Pancreas (tissue), 10 donors: ENCODE results near the gene CLEC4M. TPM values are rescaled to one million over a fixed set of nuclear protein-coding genes. Genes with fewer than 3 reads are reported as not detected.

ENCODE experiments used
- ATAC-seq, 4 donors: fragments of 200-7000 bp; cut with Tn5 transposase; one replicate each; pipeline versions ENCODE4 v1.8.0 to v1.9.1; 2020; ENCODE audit warnings: mild to moderate bottlenecking in 4 of 4, moderate library complexity in 4 of 4
- DNase-seq, 6 donors: peaks; one replicate each; pipeline ENCODE4 v3.0.0-alpha.2; 2020
- FAIRE-seq: peaks from 2 replicates; lab custom pipeline; 2012; peaks lifted over from hg19 to GRCh38; lab: Jason Lieb, UNC
- H3K27ac ChIP-seq, 4 donors: fragments of 200-600 bp; sonication (generic); 1 replicate in 3 of 4; 2 replicates in 1 of 4; pipeline versions ENCODE4 v1.5.0 to v1.8.0; 2020
- H3K27me3 ChIP-seq, 4 donors: fragments of 200-600 bp; one replicate each; pipeline ENCODE4 v1.8.0; 2021
- H3K36me3 ChIP-seq, 3 donors: fragments of 200-600 bp; sonication (generic) in 1 of 3; one replicate each; pipeline versions ENCODE4 v1.5.0 to v1.8.0; 2020 to 2021
- H3K4me1 ChIP-seq, 3 donors: fragments of 200-600 bp; one replicate each; pipeline ENCODE4 v1.8.0; 2021
- H3K4me3 ChIP-seq, 4 donors: fragments of 200-600 bp; sonication (generic) in 2 of 4; one replicate each; pipeline versions ENCODE4 v1.5.0 to v1.8.0; 2020 to 2021
- H3K9me3 ChIP-seq, 4 donors: fragments of 200-600 bp; one replicate each; pipeline ENCODE4 v1.8.0; 2021
- WGBS, 2 donors: extraction: QIAGEN DNeasy Blood & Tissue Kit; methylation state at CpG; one replicate each; pipeline ENCODE4 v1.1.7; 2013; 5-methylcytosine and 5-hydroxymethylcytosine counted together
- intact Hi-C, 3 donors: fragments of 100-400 bp; cut with DNase I; formaldehyde crosslinking; loops; one replicate each; pipeline versions ENCODE4 v1.11.1 to v1.14.2; 2022
- polyA plus RNA-seq, 2 donors: library from polyadenylated mRNA; stranded (reverse); fragments of 200-250 nt; gene quantifications; one replicate each; pipeline ENCODE4 v1.2.3, GENCODE V29; 2013
- total RNA-seq, 6 donors: library from RNA; stranded (reverse); fragmentation: NEBNext Ultra II Directional in 4 of 6; extraction: Animal tissue kit (Norgen Biotek cat#: 25700) in 4 of 6; gene quantifications; one replicate each; pipeline versions ENCODE4 v1.2.1 to v1.2.4, GENCODE V29; 2021 to 2023
- TF ChIP-seq, protein P1 (sequence below), 4 donors: fragments of 200-600 bp; sonication (generic) in 3 of 4; IDR thresholded peaks; one replicate each; pipeline versions ENCODE4 v1.5.0 to v1.8.0; 2021; ENCODE audit warnings: antibody characterized with exemption in 4 of 4
- donor health status: healthy with polysubstance abuse.
- donor health status: DM: no; HTN: no; CAD: no; lungs with moderate emphysema.
- donor health status: DM: no; HTN: no; CAD: no.
- donor health status: control.
- donor health status: control.
- donor health status: Bipolar disorder and iron deficiency.
- donor health status: DM: yes; HTN: yes; CAD: no.
- donor health status: DM: no; HTN: no; CAD: no.
- donor health status: DM: no; HTN: no; CAD: no.
- donor health status: DM: yes; HTN: yes; CAD: no.

The CLEC4M gene
- total and polyA plus RNA-seq, 8 donors = not detected

DNA sequence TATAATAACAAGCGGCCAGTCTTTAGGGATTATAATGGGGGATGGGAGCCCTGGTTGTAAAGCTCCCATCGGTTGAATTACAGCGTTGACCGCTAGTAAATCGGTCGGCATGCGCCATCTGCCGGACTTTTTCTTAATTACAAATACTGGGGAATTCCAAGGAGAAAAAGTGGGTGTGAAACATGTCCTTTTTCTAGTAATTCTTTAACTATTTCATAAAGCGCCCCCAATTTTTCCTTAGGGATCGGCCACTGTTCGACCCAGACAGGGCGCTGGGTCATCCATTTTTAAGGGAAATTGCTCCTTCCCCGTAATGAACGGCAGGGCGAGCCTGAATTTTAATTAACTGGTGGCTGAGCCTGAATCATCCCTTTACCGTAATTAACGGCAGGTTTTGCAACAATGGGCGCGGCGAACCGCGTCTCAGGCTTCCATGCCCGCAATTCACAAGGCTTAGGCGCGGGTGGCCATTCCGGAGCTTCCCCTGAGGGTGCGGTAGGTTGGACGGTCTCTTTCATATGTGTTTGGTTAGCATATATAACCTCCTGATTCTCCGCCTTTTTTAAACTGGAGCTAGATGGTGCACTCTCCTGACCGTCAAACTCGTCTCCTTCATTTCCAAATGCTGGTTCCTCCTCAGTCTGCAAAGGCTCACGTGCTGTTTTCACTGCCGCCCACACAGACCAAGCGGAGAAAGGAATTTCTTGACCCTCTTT, 36.8 kb downstream of the CLEC4M start:
- intact Hi-C loops = loop anchor here (5.0 to 10.0 kb wide), 3 partner anchors 125 to 235 kb away; partner anchors contain the start of gene MCEMP1 (in 1 of the 3)
- peaks cover 0 to 14% (median 0%) of the 10 kb centered on the region in 4 donors for H3K27me3 ChIP-seq
- H3K9me3 ChIP-seq = no peaks in the 10 kb centered on the region
- ATAC-seq (peak; percentile 82 to 99 (median 95)), FAIRE-seq (peak; percentile 29), DNase-seq (peak in 5 of 6 donors; percentile 44 to 72 (median 61))
- H3K4me1 ChIP-seq = peaks cover 0 to 3% (median 0%) of the 10 kb centered on the region in 3 donors
- peak overlapping the region in 1 of 4 donors; percentile 17 for H3K4me3 ChIP-seq
- H3K36me3 ChIP-seq = no peaks in the 10 kb centered on the region
- 2 to 3% methylated on average over 34 of the region's 34 CpGs for WGBS, 2 donors
- H3K27ac ChIP-seq = no peak overlapping the region
- TF ChIP-seq, protein P1, sequence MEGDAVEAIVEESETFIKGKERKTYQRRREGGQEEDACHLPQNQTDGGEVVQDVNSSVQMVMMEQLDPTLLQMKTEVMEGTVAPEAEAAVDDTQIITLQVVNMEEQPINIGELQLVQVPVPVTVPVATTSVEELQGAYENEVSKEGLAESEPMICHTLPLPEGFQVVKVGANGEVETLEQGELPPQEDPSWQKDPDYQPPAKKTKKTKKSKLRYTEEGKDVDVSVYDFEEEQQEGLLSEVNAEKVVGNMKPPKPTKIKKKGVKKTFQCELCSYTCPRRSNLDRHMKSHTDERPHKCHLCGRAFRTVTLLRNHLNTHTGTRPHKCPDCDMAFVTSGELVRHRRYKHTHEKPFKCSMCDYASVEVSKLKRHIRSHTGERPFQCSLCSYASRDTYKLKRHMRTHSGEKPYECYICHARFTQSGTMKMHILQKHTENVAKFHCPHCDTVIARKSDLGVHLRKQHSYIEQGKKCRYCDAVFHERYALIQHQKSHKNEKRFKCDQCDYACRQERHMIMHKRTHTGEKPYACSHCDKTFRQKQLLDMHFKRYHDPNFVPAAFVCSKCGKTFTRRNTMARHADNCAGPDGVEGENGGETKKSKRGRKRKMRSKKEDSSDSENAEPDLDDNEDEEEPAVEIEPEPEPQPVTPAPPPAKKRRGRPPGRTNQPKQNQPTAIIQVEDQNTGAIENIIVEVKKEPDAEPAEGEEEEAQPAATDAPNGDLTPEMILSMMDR (IDR thresholded peaks at IDR 0.05) = peak; percentile 7 to 52 (median 24)

DNA sequence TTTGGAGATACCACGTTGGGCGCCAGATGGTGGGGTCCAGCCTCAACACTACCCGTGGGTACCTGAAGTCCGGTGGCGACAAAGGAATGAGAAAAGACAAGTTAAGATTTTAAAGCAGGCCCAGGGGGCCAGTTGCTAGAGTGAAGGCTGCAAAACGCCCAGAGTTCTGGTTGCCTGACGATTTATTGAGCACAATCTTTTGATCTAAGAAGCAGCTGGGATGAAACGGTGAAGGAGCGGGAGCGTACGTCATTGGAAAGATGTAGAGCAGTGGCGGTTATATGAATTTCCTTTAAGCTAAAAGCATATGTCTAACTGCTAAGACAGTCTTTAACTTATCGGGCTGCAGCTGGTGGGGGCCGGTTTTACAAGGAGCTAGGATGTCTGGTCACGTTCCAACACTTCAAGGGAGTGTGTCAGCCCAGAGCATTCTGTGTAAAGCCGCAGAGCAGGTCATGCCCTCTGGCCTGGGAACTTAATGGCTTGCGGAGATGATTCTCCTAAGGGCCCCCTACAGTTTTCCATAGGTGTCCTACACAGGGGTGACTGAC, 38.1 kb downstream of the CLEC4M start:
- H3K27me3 ChIP-seq = peaks cover 0 to 14% (median 0%) of the 10 kb centered on the region in 4 donors
- H3K4me3 ChIP-seq = no peak overlapping the region
- no peaks in the 10 kb centered on the region for H3K36me3 ChIP-seq
- peaks cover 0 to 3% (median 0%) of the 10 kb centered on the region in 3 donors for H3K4me1 ChIP-seq
- no peaks in the 10 kb centered on the region for H3K9me3 ChIP-seq
- intact Hi-C loops = loop anchor here in 1 of 3 donors (5.0 to 10.0 kb wide), 2 partner anchors 126 to 234 kb away; partner anchors contain the start of gene MCEMP1
- no peak for DNase-seq
- TF ChIP-seq, protein P1 (IDR thresholded peaks at IDR 0.05) = no peak
- 79 to 84% methylated on average over 17 of the region's 17 CpGs for WGBS, 2 donors
- FAIRE-seq = no peak
- ATAC-seq = no peak
- H3K27ac ChIP-seq = no peak overlapping the region

DNA sequence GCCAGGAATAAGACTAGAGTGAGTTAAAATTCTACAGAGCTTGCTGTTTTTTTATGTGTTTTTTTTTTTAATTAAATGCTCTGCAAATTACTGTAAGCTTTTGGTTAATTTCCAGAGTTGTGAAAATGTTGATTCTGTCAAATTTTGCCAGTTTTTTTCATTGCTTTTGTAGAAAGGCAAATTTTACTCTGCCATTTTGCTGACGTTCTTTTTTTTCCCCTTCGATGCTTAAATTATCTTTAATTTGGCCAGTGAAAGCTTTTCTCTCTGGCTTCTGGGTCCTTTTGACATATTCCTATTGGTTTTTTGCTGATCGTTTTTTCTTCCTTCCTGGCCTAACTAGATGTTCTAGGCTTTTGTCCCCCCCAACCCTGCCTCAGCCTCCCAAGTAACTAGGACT, 43.2 kb downstream of the CLEC4M start:
- DNase-seq (no peak), FAIRE-seq (no peak), ATAC-seq (no peak)
- Histone ChIP-seq H3K27me3 (no peaks in the 10 kb centered on the region), H3K4me3 (no peak overlapping the region), H3K27ac (no peak overlapping the region), H3K4me1 (no peaks in the 10 kb centered on the region), H3K9me3 (no peaks in the 10 kb centered on the region), H3K36me3 (no peaks in the 10 kb centered on the region)
- TF ChIP-seq, protein P1 (IDR thresholded peaks at IDR 0.05) = no peak
- intact Hi-C loops = loop anchor here in 1 of 3 donors (10.0 kb wide), 1 partner anchor 131 kb away; the partner anchor contains the start of gene MCEMP1
- 48 to 51% methylated on average over 3 of the region's 3 CpGs for WGBS, 2 donors

DNA sequence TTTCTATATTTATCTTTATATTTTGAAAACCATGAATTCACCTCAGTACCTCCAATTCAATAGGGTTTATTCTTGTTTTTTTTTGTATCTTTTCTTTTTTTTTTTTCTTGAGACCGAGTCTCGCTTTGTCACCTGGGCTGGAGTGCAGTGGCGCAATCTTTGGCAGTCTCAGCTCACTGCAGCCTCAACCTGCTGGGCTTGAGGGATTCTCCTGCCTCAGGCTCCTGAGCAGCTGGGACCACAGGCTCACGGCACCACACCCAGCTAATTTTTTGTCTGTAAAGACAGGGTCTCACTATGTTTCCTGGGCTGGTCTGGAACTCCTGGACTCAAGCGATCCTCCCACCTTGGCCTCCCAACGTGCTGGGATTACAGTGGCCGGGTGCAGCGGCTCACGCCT, 43.8 kb downstream of the CLEC4M start:
- no peak for FAIRE-seq
- H3K4me3 ChIP-seq = no peak overlapping the region
- no peak for ATAC-seq
- no peaks in the 10 kb centered on the region for H3K9me3 ChIP-seq
- peak in 1 of 6 donors; percentile 18 for DNase-seq
- H3K27ac ChIP-seq = no peak overlapping the region
- intact Hi-C loops = loop anchor here in 1 of 3 donors (10.0 kb wide), 1 partner anchor 132 kb away; the partner anchor contains the start of gene MCEMP1
- TF ChIP-seq, protein P1 (IDR thresholded peaks at IDR 0.05) = no peak
- H3K4me1 ChIP-seq = no peaks in the 10 kb centered on the region
- H3K36me3 ChIP-seq = no peaks in the 10 kb centered on the region
- no peaks in the 10 kb centered on the region for H3K27me3 ChIP-seq
- WGBS, 2 donors = 70 to 79% methylated on average over 9 of the region's 9 CpGs
